Measurements from ENCODE around the gene FDX1.

FDX1 gene

DNA sequence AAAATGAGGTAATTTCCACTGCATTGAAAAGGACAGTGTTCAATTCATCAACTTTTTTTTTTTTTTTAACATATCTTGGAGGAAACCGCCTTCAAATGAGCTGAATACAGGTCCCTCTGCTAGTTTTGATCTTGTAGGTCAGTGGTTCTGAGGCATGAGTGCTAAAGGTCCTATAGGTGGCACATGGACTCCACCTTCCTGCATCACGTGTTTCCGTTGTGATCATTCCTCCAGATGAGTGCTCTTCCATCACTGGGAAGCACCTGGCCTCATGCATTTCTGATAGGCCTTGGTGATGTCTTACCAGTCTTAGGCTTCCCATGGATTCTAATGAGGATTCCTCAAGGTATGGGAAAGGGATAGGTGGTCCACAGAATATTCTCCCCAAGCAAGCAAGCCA lies 37.8 kb downstream of the FDX1 start:
- no peak for DNase-seq (ENCODE audit: low read depth, low spot score)

DNA sequence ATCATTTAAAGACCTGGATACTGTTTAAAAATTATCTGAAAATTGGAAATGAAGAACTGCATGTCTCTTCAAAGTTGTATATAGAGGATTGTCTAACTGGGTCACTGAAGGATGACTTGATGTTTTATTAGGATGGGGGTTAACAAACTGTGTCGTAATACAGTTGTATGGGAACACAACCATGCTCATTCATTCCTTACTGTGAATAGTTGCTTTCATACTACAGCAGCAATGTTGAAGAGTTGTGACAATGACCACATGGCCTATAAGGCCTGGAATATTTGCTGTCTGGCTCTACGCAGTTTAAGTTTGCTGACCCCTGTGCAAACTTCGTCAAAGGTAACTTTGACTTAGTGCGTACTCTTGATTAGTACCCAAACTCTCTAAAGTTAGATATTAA lies 38.4 kb downstream of the FDX1 start:
- no peak for DNase-seq (ENCODE audit: low read depth, low spot score)

DNA sequence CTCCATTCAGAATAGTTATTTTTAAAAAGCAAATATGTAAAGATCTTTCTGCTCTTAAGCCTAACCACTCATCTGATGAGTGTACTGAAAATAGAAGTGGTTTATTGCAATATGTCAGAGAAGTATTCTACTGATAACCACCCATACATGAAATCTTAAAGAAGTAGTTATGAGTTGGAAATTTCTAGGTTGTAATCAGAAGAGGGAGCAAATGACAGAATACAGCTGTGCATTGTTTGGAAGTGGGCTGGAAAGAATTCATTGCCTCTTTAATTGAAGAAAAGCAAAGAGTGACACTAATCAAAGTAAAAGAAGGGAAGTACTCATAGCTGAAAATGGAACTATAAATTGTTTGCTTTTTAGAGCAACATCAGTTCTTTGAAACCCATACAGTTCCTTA lies 39.4 kb downstream of the FDX1 start:
- no peak for DNase-seq (ENCODE audit: low read depth, low spot score)

DNA sequence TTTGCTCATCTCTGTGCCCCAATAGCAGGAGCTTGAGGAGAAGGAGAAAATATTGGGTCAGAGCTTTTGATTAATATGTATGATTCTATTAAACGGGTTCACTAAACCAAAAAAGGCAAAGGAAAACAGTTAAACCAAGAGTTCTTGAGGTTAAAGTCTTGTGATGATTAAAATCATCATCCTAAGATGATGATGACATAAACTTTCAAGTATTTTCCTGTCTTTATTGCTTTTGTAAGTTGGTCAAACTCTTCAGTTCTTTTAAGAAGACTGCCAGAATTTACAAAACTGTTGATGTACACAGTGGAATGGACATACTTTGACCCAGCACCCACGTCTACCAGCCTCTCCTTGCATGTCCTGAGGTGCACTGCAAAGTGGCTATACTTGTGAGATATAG lies 41.0 kb downstream of the FDX1 start:
- no peak for DNase-seq (ENCODE audit: low read depth, low spot score)

DNA sequence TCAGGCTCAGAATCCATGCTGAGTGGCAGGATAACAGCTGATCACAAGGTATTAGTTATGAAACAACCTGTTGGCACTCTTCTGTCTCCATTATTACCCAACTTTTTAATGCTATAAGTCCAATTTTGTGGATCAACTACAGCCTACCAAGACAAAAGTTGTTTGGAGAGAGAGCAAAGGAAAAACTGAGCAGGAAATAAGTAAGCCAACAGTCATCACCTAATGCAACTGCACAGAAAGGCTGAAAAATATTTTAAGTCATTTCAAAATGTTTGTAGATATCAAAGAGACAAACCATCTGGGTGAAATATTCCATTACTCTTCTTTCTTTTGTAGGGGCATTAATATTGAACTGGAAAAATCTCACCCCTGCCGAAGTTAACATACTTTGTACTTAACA lies 41.6 kb downstream of the FDX1 start:
- DNase-seq (ENCODE audit: low read depth, low spot score), result no peak

DNA sequence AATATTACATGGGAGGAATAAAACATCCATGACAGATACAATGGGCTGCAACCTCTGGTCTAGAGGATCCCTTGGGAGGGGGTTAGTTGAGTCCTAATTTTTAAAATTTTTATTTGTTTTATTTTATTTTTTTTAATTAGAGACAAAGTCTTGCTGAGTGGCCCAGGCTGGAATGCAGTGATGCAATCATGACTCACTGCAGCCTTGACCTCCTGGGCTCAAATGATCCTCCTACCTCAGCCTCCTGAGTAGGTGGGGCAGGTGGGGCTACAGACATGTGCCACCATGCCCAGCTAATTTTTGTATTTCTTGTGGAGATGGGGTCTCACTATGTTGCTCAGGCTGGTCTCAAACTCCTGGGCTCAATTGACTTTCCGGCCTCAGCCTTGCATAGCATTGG lies 43.1 kb downstream of the FDX1 start:
- no peak for DNase-seq (ENCODE audit: low read depth, low spot score)

DNA sequence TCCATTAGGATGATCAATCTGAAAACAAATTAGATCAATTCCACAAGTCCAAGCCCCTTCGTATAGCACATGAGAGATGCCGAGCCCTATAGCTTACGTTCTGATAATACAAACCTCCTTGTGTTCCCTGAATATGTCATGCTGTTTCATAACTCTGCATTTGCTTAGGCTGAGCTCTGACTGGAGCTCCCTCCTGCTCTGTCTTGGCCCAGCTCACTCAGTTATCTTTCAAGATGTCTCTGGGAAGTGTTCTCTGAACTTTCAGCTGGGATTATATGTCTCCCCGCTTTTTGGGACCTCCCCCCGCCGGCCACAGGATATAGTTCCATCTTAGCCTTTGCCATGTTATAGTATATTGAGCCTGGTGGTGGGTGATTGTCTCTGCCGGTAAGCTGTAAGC lies 44.0 kb downstream of the FDX1 start:
- no peak for DNase-seq (ENCODE audit: low read depth, low spot score)

DNA sequence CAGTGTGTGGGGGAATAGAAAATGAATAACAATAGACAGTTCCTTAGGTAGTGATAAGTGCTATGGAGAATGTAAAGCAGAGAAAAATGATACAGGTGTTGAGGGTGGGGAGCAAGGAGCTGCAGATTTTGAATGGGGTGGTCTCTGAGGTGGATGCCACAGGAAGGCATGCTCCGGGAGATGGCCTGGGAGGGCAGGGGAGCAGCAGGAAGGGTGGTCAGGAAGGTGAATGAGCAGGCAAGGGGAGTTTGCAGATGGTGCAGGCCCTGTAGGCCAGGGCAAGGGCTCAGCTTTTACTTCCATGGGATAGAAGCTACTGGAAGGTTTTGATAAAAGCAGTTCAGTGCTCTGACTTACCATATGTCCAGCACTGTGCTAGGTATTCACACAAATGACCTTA lies 44.8 kb downstream of the FDX1 start:
- DNase-seq (ENCODE audit: low read depth, low spot score), result no peak

DNA sequence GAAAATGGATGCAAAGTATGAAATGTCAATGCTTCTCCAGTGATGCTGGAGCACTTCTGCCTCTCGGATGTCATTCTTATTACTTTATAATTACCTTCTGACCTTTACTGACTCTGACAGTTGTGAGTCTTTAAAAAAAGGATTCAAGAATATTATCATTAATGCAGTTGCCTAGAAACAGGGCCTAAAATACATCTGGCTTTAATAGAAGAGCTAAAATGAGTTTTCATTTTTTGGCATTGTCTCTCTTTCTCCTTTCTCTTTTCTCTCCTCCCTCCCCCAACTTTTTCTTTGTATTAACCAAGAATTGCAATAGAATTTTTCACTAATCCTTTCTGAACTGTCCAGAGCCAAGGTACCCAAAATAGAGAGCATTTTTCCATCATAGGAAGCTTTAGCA lies 45.9 kb downstream of the FDX1 start:
- DNase-seq (ENCODE audit: low read depth, low spot score), result no peak

DNA sequence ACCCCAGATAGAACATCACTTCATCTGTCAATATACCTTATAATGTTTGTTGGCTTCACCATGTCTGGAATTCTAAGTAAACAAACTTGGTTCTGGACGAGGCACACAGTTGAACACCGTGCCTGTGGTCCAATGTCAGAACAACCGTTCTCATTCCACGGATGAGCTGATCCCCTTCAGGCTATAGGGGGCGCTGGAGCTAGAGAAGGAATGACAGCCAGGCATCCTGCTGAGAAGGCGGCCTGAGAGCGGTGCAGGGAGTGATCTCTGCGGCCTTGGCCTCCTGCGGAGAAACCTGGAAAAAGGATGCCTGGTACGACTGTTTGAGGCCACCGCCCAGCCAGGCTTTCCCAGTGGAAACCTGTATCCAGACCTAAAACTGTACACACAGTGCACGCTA lies 48.7 kb downstream of the FDX1 start:
- DNase-seq (ENCODE audit: low read depth, low spot score), result no peak

DNA sequence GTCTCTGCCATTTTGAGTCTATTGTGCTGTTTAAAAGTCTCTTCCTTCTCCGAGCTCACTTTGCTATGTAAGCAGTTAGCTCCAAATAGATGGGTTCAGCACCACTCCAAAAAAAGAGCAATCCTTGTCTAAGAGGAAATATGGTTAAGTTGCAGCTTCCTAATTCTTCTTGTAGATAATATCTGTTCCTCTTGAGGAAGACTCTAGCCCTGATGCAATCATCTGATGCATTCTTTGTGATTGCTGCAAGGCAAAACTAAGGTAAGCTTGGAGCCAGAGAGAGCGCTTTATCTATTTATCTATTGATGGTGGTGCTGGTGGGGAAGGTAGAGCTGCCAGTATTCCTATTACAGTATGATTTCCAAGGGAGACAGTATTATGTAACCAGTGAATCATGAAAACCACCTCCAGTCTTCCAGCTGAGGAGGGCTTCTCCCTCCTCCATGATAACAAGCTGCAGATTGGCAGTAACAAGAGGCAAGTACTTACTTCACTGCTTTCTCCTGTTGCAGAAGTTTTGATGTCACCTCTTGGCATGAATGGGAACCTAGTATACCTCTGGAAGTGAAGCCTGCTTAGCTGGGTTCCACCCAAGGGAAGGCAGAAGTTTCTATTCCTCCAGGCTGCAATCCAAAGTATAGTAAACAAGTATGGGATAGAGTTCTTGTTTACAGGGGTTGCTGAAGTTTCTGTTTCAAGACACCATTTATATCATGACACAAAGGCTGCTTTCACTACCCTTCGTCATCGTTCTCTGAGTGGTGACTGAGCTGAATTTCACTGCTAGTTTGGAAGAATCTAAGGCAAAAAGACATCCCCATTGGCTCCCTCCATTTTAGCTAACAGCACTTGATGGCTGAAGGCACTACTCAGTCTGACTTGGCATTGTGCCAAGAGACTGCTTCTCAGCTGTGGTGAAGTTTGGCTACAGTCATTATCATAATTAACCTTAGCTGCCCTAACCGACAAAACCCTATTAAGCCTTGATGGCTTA lies 49.7 kb downstream of the FDX1 start:
- no peak for DNase-seq (ENCODE audit: low read depth, low spot score)

DNA sequence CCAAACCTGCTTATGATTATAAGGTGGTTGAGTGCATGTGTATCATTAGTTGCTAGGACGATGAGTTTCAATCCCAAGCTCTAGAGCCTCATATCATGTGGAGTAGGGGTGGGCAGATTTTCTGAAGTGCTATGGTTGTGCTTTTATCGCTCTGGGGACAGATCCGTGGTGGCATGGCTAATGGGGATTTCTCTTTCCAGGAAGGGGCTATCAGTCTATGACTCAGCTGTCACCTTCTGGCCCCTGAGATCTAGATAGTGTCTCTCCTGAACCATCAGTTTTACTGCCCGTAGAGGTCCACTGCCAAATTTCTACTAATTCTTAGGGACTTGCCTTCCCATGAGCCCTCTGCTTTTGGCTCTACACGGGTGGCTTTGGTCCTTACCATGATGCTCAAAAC lies 51.8 kb downstream of the FDX1 start:
- no peak for DNase-seq (ENCODE audit: low read depth, low spot score)

DNA sequence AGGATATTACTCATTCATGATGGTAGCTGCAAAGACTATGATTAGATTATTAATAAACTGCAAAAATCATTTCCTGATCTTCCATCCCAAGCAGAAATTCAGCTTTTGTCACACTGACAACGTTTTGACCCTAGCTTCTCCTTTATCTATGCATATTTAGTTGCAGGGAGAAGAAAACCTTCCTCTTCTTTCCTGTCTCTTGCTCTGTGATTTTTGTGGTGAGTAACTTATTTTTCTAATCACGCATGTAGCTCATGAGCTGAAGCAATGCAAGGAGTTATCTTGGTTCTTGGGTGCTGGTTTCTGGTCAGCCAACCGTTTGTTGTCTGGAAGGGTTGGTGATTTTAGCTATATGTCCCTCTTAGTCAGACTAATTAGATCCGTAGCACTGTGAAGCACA lies 56.4 kb downstream of the FDX1 start:
- no peak for DNase-seq (ENCODE audit: low read depth, low spot score)

DNA sequence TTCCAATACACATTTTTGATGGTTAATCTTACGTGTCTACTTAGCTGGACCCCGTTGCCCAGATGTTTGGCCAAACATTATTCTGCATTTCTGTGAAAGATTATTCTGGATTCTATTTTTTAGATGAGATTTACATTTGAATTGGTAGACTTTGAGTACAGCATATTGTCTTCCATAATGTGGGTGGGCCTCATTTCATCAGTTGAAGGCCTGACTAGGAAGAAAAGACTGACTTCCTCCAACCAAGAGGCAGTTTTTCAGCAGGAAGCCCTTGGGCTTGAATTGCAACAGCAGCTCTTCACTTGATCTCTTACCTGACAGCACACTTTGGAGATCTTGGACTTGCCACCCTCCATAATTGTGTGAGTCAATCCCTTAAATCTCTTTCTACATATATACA lies 58.7 kb downstream of the FDX1 start:
- DNase-seq (ENCODE audit: low read depth, low spot score), result no peak

DNA sequence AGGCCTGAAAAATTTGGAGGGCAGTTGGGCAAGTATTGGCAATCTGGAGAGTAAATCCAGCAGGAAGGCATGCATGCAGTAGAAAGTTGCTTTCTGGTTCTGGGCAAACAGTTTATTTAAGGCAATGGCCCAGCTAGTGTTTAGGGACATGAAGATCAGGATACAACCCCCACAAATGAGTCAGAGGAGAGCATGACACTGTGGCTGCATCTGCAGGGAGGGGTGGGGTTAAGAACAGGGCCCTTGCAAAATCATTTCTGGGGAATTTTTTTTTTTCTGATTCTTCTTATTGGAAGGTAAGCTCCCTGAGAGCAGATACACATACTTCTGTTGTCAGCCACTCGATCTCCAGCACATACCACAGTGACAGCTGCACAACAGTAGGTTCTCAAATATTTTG lies 61.1 kb downstream of the FDX1 start:
- no peak for DNase-seq (ENCODE audit: low read depth, low spot score)

DNA sequence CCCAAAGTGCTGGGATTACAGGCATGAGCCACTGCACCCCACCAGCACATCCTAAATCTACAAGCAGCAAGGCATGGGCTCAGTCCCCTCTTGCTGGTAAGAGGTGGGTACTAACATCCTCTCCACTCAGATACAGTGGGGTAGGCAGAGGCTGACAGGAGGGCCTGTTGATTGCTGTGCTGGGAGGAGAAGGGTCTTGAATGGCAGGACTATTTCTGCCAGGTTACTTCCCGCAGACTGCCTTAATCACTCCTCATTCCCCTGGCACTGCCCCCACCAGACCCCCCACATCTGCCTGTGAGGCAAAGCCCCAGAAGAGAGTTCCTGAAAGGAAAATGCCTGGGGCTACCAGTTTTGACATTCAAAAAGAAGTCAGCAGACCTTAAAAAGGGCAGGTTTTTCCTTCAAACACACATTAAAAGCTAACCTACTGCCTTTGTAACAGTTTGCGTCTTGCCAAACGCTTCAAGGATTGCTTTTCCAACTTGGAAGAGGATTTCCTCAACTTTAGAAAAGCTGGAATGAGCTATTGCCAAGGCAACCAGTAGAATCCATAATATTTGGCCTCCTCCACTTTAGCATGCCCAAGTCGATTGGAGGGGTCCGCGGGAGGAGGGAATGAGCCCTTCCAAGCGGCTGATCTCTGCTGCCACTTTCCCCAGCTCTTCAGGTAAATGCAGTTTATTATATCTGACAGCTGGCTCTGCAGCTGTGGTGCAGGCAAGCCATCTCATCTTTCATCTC lies 62.0 kb downstream of the FDX1 start:
- no peak for DNase-seq (ENCODE audit: low read depth, low spot score)

DNA sequence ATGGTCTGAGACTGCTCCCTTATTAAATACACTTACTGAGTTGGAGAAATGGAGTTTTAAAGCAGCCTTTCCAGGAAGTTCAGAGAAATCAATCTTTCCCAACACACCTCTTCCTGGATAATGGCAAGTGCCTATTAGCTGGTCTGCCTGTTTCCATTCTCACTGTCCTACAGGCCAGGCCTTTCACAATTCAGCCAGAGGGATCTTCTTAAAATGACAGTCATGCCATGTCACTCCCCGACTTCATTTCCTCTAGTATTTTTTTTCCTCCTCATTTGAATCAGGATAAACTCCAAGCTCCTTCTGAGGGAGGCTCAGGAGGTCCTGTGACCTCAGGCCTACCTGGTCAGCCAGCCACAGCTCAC lies 62.6 kb downstream of the FDX1 start:
- no peak for DNase-seq (ENCODE audit: low read depth, low spot score)

DNA sequence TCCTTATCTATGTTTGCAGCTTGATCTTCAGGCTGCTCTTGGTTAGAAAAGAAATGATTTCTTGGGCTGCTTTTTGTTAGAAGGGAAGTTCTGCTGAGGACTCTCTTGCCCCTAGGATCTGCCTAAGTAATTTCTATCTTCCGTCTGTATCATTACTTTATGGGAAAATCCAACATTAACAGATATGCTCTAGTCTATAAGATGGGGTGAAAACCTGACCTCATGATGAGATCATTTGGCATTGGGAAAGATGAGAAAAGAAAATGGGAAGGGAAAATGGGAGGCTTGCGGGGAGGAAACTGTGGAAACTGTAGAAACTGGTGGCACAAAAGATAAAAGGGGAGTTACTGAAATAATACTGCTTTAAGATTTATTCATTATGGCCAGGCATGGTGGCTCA lies 63.6 kb downstream of the FDX1 start:
- DNase-seq (ENCODE audit: low read depth, low spot score), result no peak

DNA sequence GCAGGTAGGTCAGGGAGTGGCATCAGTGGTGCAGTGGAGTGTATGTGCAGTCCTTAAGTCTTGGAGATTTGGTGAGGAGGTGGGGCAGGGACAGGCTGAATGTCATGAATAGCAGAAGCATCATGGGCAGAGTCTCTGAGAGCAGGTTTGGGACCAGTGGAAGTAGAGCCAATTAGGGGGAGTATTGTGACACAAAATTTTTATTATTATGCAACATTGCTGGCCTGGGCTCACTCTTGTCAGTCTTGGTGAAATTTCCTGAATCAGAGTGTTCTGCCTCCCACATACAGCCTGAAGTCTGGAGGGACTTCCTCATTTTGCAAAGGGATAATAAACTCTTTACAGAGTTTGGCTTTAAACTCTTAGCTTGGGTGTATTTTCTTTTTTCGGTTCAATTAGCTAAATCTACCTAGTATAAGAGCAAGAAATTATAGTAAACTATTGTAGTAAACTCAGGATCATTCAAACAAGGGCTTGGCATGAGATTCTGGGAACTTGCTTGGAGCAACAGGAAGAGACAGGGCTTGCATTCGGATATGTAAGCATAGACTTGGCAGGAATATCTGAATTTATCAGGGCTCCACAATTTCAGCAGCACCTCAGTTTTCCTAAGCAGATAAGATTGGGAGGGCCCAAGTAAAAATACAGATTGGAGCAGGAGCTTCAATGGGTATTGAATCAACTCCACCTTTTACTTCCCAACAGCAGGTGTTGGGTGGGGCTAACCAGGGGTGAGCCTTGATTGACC lies 67.7 kb downstream of the FDX1 start:
- no peak for DNase-seq (ENCODE audit: low read depth, low spot score)

DNA sequence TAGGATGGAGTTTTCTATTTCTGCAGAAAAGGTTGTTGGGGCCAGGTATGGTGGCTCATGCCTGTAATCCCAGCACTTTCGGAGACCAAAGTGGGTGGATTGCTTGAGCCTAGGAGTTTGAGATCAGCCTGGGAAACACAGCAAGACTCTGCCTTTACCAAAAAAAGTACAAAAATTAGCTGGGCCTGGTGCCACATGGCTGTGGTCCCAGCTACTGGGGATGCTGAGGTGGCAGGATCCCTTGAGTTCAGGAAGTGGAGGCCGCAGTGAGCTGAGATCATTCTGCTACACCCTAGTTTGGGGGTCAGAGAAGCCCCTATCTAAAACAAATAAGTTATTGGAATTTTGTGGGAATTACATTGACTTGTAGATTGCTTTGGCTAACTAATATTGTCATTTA lies 71.7 kb downstream of the FDX1 start:
- no peak for DNase-seq (ENCODE audit: low read depth, low spot score)

DNA sequence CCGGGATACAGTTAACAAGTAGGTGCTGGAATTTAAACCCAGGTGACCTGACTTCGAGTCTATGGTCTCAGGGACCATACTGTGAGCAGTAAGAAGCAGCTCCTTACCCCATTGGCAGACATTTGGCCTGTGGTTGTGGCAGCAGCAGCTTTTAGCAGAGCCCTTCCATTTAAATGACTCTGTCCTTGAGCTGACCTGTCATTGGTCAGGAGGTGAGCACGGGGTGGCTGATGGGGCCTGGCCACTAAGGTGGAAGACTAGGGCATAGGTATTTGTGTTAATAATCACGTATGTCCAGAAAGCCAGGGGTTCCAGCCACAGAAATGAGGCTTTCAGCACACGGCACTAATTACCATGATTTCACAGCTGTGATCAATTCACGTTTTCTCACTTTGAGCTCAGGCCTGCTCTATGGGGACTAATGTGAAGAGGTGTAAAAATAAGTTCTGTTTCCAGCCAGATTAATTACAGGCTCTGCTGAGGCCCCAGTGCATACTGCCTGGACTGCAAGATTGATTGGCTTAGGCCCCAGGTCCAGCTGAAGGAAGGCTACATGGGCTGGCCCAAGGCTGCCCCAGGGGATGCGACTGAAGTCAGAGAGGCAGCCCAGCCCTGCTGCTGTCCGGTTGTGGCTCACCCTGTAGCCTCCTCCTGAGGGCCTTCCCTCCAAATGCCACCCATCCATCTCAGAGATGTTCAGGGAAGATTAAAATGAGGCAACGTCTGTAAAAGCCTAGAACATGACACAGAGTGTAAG lies 76.0 kb downstream of the FDX1 start:
- no peak for DNase-seq (ENCODE audit: low read depth, low spot score)

DNA sequence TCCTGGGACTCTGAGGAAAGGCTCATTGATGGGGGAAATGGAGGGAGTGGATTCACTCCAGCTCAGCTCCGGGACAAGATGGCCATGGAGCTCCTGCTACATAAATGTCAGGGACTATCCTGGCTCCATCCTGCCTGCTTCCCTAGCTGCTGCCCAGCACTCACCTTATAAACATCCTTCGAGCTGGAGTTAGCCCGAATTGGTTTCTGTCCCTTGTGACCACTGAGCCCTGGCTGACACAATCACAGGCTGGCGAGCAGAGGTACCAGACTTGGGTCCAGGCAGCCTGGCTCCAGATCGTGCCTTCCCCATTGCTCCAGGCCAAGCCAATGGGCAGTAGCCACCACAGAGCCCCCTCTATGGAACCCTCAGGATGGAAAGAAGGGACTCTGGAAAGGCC lies 77.6 kb downstream of the FDX1 start:
- no peak for DNase-seq (ENCODE audit: low read depth, low spot score)
